Measurements from ENCODE around the gene CTNNAL1.

GRCh38 chr9:109022873-109023272 lies 9.6 kb upstream of the CTNNAL1 start:
- TF ChIP-seq CTCF (IDR thresholded peaks at IDR 0.05): no peak
- TF ChIP-seq POLR2A (IDR thresholded peaks at IDR 0.05): no peak
- no peak for TF ChIP-seq EP300 (IDR thresholded peaks at IDR 0.05)
- TF ChIP-seq POLR2AphosphoS5 (IDR thresholded peaks at IDR 0.05): no peak
